HG02938 (cell line): ENCODE results near the gene DRD5.
"Not testable (repeated sequence)": the region's sequence is repeated elsewhere in the genome, so short reads cannot be mapped to it uniquely, and the experiment has no call there.

Experiments used
- ATAC-seq: cut with Tn5 transposase; IDR thresholded peaks from one replicate; pipeline ENCODE4 v1.9.1; 2021; ENCODE audit warnings: mild to moderate bottlenecking, moderate library complexity; ENCODE audit not compliant: unreplicated experiment

Gene DRD5

DNA sequence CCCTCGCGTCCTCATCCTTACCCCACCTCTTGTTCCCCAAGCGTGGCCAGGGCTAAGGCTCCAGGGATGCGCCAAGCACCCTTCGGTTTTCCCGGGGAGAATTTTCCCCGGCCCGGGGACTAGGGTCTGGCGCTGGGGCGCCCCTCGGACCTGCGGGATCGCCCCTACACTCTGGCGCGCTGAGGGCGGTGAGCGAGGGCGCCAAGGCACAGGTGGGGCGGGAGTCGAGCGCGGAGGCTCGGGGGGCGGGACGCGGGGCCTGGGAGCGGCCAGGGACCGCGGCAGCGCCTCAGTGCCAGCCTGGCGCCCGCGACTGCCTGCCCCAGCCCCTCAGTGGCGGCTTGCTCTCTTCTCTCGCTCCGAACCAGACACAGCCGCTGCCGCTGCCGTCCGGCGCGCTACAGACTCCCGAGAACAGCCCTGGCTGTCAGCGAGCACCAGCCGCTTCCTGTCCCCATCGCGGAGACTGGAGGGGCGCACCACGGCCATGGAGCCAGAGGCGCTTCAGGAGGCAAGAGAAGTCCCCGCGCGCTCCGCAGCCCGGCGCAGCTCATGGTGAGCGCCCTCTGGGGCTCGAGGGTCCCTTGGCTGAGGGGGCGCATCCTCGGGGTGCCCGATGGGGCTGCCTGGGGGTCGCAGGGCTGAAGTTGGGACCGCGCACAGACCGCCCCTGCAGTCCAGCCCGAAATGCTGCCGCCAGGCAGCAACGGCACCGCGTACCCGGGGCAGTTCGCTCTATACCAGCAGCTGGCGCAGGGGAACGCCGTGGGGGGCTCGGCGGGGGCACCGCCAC is at the start of gene DRD5:
Gene DRD5, plus strand, starts transcription at position 292 of the 793 bp plus-strand sequence. Its CDS starts 396 bp downstream, at position 688.
- no peak for ATAC-seq

DNA sequence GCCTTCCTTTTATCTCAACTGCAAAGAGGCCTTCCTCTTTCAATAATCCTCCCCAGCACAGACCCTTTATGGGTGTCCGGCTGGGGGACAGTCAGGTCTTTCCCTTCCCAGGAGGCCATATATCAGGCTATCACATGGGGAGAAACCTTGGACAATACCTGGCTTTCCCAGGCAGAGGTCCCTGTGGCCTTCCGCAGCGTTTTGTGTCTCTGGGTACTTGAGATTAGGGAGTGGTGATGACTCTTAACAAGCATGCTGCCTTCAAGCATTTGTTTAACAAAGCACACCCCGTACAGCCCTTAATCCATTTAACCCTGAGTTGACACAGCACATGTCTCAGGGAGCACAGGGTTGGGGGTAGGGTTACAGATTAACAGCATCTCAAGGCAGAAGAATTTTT is 49.2 kb upstream of the DRD5 start:
- not testable (repeated sequence) for ATAC-seq

DNA sequence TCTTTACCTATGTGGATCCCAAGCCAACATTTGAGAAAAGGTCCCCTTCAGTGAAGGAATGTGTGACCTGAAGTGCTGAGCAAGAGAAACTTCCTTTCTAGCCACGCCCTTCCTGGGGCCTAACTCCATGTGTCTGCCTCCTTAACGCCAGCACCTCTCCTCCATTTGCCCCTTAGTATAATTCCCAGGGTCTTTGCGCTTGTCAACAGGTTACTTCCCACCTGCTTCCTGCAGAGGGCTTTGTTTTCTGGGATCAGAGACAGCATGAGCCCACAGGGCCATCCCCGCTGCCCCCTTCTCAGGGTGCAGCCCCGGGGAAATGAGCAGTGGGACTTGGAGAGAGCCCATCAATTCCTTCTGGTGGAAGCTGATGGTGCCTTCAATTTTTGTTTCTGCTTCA is 45.9 kb upstream of the DRD5 start:
- ATAC-seq, result no peak

DNA sequence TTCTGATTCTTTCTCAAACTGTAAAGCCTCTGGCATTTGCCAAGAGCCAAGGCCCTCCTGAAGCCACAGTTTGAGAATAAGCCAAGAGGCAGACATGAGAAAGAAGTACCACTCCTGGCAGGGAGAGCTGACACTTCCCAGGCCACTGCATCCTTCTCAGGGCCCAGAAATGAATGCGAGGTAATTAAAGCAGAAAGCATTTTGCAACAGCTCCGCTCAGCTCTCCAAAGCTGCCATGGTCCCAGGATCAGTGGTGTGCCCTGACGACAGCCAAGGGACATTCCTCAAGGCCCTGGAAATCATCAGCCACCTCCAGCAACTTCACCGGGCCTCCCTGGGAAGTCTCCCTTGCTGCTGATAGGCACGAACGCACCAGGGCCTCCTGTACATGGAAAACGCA is 44.2 kb upstream of the DRD5 start:
- not testable (repeated sequence) for ATAC-seq

DNA sequence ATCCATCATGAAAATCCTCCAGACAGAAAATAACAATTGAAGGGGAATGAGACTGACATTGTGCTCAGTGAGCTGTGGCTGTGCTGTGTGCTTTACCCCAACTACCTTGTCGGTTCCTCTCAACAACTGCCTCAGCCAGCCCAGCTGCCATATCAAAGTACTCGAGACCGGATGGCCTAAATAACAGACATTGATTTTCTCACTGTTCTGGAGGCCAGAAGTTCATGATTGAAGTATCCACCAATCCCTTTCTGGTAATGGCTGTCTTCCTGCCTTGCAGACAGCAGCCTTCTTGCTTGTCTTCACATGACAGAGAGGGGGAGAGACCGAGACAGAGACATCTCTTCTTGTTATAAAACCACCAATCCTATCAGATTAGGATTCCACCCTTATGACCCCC is 37.6 kb upstream of the DRD5 start:
- not testable (repeated sequence) for ATAC-seq

DNA sequence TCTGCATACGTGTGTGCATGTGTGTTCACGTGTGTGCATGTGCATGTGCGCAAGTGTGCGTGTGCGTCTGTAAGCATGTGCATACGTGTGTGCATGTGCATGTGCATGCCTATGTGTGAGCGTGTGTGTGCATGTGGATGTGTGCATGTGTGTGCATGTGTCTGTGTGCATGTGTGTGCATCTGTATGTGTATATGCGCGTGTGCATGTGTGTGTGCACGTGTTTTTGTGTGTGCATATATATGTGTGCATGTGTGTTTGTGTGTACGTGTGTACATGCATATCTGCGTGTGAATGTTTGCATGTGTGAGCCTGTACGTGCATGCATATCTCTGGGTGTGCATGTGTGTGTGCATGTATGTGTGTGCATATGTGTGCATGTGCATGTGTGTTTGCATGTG is 35.7 kb upstream of the DRD5 start:
- no peak for ATAC-seq

DNA sequence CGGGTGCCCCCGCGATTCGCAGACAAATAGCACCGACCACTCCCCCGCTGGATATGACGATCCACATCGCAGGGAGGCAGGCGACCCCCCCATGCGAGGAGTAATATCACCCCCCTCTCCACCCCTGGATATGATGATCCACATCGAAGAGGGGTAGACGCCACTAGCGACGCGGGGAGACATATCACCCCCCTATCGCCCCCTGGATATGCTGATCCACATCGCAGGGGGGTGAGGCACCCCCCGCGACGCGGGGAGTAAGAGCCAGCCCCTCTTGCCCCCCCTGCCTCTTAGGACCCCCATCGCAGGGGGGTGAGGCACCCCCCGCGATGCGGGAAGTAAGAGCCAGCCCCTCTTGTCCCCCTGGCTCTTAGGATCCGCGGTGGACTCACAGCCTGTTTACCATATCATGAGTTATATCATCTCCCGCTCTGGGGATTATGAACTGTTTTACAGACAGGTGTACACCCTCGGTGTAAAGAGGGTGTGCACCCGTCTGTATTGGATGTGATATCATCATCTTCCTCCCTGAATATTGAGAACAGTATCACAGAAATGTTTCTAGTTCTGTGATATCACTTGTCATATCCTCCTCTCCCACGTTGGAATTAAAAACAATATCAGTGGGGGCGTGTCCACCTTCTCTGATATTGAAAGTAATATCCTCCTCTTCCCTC is 22.7 kb upstream of the DRD5 start:
- no peak for ATAC-seq

DNA sequence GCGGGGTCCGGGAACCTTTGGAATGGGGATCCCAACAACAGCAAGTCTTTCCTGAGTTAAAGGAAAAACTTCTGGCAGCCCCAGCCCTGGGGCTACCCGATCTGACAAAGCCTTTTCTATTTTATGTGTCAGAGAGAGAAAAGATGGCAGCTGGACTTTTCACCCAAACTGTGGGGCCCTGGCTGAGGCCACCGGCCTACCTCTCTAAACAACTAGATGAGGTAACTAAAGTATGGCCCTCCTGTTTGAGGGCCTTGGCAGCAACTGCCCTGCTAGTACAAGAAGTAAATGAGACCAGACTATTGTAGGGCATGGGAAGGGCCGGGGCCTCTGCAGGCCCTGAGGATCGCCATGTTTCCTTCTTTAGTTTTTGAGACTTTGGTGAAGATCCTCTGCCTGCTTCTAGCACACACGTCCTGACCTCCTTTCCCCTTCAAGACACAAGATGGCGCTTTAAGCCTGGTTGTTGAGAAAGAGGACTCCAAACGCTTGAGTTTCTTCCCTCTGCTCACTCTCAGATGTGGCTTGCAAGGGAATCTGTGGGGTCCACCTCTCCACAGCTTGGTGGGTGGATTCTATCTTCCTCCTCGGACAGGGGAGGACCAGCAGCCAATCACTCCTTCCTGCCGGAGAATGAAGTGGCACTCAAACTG is 18.5 kb upstream of the DRD5 start:
- ATAC-seq, result no peak

DNA sequence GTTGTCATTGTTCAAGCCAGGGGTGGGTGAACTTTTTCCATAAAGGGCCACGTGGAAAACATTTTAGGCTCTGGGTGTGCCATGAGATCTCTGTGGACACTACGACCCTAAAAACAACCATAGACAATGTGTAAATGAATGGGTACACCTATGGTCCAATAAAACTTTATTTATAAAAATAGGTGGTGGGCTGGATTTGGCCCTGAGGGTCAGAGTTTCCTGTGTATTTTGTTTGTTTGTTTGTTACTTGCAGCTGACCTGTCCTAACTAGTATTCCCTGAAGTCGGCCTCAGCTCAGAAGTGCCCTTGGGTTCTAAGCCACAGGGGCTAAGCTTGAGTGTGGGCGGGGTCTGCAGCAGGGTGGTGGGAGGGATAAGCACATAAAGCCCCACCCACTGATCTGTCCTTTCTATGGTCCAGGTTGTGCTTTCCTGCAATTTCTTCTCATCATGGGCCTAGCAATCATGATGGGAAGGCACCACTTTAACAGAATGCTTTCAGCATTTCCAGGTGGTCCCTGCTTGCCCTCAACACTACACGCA is 17.2 kb upstream of the DRD5 start:
- no peak for ATAC-seq

DNA sequence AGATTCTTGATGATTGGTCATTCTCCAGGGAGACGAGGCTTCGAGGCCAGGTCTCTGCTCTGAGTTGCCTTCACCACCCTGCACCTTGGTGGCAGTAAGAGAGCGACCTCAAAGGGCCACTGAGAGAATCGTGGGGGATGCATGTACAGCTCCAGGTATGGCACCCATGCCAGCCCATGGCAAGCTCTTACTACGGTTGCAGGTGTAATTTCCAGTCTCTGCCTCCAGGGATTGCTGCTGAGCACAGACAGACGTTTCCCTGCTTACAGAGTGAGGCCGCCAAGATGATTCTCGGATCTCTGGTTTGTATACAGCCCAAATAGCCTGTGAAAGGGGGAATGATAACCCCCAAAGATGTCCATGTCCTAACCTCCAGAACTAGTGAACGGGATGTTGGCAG is 16.3 kb upstream of the DRD5 start:
- ATAC-seq, result no peak

DNA sequence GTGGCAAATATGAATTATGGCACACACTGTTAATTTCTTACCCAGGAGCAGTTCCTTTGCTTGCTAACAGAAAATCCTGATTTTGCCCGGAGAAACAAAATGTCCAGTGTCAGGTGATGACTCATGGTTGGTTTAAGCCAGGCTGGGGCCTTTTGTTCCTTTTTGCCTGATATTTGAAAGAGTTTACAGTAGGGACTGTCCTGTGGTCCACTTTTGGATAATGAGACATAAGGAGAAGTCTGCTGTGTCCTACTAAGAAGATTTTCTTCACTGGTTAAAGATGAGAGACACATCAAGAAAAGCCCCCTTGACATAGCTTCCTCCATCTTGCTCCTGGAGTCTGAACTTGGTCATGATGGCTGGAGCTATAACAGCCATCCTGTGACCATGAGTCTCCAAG is 12.1 kb upstream of the DRD5 start:
- no peak for ATAC-seq

DNA sequence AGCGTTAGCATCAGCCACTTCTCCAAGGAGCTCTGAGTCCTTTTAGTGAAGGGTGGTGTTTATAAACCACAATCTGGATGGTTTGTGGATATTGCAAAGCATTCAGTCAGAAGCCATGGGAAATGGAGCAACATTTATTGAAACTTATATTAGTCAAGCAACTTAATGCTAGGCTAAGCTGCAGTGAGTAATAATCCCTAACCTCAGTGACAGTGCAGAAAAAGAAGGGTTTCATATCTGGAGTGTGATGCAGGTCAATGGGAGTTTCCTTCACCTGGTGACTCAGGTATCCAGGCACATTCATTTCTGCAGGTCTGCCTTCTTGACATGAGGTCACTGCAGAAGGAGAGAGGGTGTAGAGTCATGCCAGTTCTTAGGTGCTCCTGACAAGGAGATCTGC is 10.4 kb upstream of the DRD5 start:
- ATAC-seq, result no peak

DNA sequence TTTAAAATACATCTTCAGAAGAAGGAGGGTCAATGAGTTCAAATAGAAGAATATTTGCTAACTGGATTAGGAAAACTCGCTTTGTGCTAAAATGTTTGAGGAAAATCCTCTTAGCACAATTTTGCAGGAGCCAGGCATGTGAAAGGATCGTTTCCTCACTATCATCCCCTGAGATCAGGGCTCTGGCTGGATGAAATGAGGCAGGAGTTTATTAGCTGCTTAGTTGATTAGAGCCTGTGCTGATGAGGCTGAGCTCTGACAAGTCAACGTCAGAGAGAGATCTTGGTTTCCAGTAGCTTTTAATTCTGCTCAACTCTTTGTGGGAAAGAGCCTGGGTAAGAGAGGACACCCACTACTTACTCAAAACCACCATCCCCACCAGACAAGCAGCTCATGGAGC is 8.0 kb upstream of the DRD5 start:
- no peak for ATAC-seq

DNA sequence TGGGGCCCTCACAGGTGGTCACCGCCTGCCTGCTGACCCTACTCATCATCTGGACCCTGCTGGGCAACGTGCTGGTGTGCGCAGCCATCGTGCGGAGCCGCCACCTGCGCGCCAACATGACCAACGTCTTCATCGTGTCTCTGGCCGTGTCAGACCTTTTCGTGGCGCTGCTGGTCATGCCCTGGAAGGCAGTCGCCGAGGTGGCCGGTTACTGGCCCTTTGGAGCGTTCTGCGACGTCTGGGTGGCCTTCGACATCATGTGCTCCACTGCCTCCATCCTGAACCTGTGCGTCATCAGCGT is 652 bp downstream of the DRD5 start:
- no peak for ATAC-seq

DNA sequence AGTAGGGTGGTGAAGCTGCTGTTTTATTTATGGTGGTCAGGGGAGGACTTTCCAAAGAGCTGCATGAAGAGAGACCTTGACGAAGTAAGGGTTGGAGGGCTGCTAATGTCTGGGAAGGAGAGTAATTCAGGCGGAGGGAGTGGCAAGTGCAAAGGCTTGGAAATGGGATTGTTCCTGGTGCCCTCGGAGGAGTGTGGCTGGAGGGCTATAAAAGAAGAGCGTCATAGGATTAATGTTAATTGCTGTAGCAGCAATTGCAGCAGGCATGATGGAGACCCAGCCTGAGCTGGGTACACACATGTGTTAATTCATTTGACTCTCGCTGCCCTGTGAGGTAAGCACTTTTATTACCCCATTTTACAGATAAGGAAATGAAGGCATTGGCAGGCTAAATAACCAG is 4.5 kb downstream of the DRD5 start:
- ATAC-seq, result not testable (repeated sequence)

DNA sequence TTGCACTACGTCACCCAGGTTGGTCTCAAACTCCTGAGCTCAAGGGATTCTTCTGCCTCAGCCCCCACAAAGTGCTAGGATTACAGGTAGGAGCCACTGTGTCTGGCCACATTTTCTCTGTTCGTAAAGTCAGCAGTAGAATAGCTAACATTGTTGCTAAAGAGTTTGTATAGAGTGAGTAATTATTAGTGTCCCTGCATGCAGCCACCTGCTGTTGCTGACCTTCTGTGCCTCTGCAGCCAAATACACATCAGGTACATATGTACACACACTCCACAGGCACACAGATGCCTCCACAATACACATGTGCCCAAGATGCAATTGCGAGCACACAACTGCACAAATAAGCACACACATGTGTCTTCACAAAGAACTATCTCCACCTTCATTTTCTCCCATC is 10.9 kb downstream of the DRD5 start:
- no peak for ATAC-seq

DNA sequence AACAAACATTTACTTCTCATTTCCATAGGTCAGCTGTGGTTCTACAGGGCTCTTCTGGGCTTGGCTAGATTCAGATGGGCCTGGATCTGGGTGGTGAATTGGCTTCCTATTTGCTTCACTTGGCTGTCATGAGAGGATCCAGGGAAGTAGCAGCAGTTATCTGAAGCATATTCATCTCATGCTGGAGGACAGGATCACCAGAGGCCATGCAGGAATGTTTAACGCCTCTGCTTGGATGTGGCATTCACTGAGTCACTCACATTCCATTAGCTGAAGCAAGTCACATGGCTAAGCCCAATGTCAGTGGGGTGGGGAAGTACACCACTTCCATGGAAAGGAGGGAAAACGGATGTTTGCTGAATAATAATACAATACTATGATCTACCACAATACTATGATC is 15.2 kb downstream of the DRD5 start:
- ATAC-seq, result not testable (repeated sequence)

DNA sequence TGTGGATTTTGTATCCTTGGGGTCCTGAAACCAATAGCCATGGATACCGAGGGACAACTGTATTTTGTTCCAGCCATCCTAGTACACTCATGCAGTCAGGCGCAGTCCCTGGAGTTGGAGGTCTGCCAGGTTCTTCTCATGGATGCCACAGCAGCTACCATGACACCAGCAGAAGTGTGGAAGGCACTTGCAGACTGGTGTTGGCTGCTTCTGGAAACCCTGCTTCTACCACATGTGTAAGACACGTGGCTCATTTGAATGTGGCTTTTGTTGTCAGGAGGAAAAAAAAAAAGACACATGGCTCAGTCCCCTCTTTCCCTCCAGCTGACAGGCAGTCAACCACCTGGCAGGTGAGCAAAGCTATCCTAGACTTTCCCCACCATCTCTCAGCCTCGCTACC is 19.4 kb downstream of the DRD5 start:
- no peak for ATAC-seq

DNA sequence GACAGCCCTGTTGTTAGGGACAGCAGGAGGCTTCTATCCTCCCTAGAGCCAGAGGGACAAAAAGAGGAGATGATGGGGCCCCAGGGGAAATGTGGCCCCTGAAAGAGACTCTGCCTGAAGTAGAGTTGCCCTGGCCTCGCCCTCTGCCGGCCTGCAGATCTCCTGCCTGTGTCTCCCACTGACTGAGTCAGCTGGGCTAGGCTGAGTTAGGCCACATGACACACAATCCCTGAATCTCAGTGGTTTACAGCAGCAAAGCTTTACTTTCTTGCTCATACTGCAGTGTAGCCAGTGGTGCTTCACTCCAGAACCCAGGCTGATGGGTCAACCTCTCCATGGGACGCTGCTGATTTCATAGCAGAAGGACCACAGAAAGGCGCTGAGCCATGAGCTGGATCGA is 23.5 kb downstream of the DRD5 start:
- ATAC-seq, result no peak

DNA sequence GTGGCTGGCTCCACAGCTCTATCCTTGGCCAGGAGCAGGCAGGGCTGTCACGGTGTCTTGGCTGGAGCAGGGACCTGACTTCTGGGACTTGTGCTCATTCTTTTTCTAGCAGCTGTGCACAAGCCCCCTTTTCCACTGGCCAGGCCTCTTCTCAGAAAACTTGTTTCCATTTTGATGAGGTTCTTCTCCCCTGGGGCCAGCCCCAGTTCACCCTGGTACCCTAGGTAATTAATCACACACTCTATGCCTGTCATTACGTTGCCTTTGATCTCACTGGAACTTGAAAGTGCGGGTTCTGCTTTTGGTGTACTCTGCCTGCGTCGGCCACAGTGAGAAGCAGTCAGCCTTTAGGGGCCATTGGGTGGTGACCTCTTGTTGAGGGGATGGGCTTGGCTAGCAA is 26.6 kb downstream of the DRD5 start:
- ATAC-seq, result no peak

DNA sequence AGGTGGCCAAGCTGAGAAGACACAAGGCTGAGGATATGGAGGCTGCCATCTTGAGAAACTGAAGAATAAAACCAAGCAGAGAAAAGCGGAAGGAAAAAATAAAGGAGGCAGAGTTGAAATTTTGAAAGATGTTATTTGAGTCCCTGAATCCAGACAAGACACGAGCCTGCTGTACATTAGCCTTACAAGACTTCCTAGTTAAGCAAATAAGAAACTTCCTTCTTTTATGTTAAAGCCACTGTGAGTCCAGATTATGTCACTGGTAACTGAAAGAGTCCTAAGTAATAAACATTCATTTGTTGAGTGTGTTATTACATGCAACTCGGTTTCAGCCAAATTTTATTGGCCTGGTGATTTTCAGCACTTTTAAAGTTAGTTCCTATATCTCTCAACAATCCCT is 30.4 kb downstream of the DRD5 start:
- ATAC-seq, result no peak
